Fibroblast of pulmonary artery (primary cell): ENCODE data around the gene ZNF362.

ENCODE experiments used
- DNase-seq: peaks from one replicate; pipeline ENCODE4 v3.0.0-alpha.2; 2010; ENCODE audit warnings: low read depth
- H3K4me3 ChIP-seq: replicated peaks from 2 replicates; pipeline ENCODE4 v1.5.1; 2011; ENCODE audit warnings: low read depth, mild to moderate bottlenecking, control low read depth, low read length, moderate library complexity
- CTCF ChIP-seq: IDR thresholded peaks from 2 replicates; pipeline ENCODE4 v1.5.1; 2011; ENCODE audit warnings: mild to moderate bottlenecking, control low read depth, low read length, inconsistent platforms; ENCODE audit errors: missing control alignments

The ZNF362 gene

GRCh38 chr1:33267468-33268205, 11.3 kb downstream of the ZNF362 start:
- no peak for DNase-seq
- H3K4me3 ChIP-seq = no peak overlapping the region
- no peak for TF ChIP-seq CTCF

- no peak overlapping the region for H3K4me3 ChIP-seq
- no peak for DNase-seq
- TF ChIP-seq CTCF = no peak
These were observed 12.2 kb downstream of the ZNF362 start for GRCh38 chr1:33268457-33268856.

- no peak for TF ChIP-seq CTCF
- no peak for DNase-seq
- H3K4me3 ChIP-seq = no peak overlapping the region
These were observed 12.8 kb downstream of the ZNF362 start for GRCh38 chr1:33268927-33269610.

- DNase-seq = no peak
- TF ChIP-seq CTCF = no peak
- no peak overlapping the region for H3K4me3 ChIP-seq
These were observed 13.3 kb downstream of the ZNF362 start for GRCh38 chr1:33269621-33270020.

- H3K4me3 ChIP-seq = no peak overlapping the region
- TF ChIP-seq CTCF = no peak
- no peak for DNase-seq
These were observed 14.1 kb downstream of the ZNF362 start for GRCh38 chr1:33270379-33270778.

GRCh38 chr1:33270808-33271465, 14.6 kb downstream of the ZNF362 start:
- no peak for TF ChIP-seq CTCF
- H3K4me3 ChIP-seq = no peak overlapping the region
- DNase-seq = no peak
